ENCODE measurements around the gene KIAA2012.

Gene KIAA2012

DNA sequence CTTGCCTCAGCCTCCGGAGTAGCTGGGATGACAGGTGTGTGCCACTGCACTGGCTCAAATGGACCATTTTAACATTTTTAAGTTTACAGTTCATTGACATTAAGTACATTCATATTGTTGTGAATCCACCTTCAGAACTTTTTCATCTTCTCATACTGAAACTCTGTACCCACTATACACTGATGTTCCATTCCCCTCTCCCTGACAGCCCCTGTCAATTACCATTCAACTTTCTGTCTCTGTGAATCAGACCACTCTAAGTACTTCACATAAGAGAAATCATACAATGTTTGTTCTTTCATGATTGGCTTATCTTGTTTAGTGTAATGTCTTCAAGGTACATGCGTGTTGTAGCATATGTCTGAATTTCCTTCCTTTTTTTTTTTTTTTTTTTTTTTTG lies 1.9 kb upstream of the KIAA2012 start:
- no peak overlapping the region for H3K4me3 ChIP-seq (replicated peaks in 1 of 2; ENCODE audit: low read depth in 2 of 2, low read length in 2 of 2)
- TF ChIP-seq, protein P1, sequence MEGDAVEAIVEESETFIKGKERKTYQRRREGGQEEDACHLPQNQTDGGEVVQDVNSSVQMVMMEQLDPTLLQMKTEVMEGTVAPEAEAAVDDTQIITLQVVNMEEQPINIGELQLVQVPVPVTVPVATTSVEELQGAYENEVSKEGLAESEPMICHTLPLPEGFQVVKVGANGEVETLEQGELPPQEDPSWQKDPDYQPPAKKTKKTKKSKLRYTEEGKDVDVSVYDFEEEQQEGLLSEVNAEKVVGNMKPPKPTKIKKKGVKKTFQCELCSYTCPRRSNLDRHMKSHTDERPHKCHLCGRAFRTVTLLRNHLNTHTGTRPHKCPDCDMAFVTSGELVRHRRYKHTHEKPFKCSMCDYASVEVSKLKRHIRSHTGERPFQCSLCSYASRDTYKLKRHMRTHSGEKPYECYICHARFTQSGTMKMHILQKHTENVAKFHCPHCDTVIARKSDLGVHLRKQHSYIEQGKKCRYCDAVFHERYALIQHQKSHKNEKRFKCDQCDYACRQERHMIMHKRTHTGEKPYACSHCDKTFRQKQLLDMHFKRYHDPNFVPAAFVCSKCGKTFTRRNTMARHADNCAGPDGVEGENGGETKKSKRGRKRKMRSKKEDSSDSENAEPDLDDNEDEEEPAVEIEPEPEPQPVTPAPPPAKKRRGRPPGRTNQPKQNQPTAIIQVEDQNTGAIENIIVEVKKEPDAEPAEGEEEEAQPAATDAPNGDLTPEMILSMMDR (IDR thresholded peaks at IDR 0.05; ENCODE audit: low read depth, low read length) = no peak
- no peak for DNase-seq (ENCODE audit: low read depth in 2 of 2)

DNA sequence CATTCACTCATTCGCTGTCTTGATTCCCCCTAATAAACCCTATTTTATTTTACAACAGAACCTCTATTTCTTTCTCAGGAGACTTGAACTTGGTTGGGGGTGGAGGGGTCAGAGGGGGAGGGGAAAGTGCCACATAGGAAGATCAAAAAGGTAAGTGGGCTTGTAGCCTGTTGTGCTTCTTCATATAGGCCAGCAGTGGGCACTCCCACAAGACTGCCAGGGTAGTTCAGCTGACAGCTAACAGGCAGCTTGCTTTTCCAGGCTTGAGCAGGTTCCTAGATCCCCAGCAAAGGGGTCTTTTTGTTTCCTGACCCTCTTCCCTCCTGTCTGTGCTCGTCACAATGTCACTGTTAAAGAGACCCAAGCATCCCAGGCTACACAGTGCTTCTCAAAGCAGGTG lies 829 bp upstream of the KIAA2012 start:
- DNase-seq (ENCODE audit: low read depth in 2 of 2) = no peak
- no peak overlapping the region for H3K4me3 ChIP-seq (replicated peaks in 1 of 2; ENCODE audit: low read depth in 2 of 2, low read length in 2 of 2)
- TF ChIP-seq, protein P1 (IDR thresholded peaks at IDR 0.05; ENCODE audit: low read depth, low read length) = peak; percentile 28

DNA sequence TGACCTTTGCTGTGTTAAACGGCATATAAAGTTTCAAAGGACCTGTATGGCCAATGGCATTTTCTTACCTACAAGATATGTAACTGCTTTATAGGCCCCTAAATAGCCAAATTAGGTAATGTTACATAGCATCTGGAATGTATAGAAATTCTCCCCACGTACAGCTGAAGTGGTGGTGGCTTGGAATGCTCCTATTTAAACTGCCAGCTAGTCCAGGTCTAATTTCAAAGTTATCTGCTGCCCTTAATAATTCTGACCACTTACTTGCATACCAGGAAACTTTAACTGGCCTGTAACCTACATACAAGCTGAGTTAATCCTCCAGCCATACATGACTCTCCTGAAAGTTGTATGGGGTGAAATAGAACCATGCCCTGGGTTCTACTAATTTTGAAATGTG lies 1.3 kb downstream of the KIAA2012 start:
- no peak for DNase-seq (ENCODE audit: low read depth in 2 of 2)
- TF ChIP-seq, protein P1 (IDR thresholded peaks at IDR 0.05; ENCODE audit: low read depth, low read length) = no peak
- no peak overlapping the region for H3K4me3 ChIP-seq (replicated peaks in 1 of 2; ENCODE audit: low read depth in 2 of 2, low read length in 2 of 2)

DNA sequence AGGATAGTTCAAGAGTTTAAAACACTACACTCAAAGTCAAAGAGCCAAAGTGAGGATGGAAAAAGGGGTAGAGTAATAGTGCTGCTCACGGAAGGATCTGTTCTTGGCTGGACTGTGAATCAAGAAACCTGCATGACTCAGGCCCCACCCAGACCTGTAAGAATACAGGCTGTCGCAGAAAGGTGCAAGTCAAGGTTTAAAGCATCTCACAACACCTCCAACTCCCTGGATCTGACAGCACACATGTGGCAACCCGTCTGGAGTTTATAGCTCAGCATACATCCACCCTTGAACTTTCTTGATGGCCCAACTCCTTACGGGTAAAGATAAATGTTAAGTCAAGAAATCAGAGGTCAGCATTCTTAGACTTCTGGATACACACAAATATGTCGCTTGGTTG lies 6.3 kb downstream of the KIAA2012 start:
- H3K4me3 ChIP-seq (replicated peaks in 1 of 2; ENCODE audit: low read depth in 2 of 2, low read length in 2 of 2) = no peak overlapping the region
- DNase-seq (ENCODE audit: low read depth in 2 of 2) = no peak
- TF ChIP-seq, protein P1 (IDR thresholded peaks at IDR 0.05; ENCODE audit: low read depth, low read length) = no peak

DNA sequence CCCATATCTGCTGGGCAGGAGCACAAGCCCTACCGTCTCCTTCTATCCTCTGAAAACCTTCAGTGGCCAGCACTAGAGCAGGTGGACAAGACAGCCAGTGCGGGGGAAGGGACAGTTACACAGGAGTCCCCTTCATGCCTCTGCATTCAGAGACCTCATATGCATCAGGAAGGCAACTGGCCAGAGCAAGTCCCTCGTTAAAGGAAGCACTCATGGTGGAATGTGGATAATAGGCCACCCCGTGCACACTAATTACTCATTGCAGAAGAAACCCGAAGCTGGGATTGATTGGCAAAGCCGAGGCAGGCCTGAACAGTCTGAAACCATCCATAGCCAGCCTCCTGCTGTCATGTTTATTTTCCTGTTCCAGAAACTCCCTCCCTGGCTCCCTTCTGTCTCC lies 11.2 kb downstream of the KIAA2012 start:
- no peak for DNase-seq (ENCODE audit: low read depth in 2 of 2)
- TF ChIP-seq, protein P1 (IDR thresholded peaks at IDR 0.05; ENCODE audit: low read depth, low read length) = no peak
- H3K4me3 ChIP-seq (replicated peaks in 1 of 2; ENCODE audit: low read depth in 2 of 2, low read length in 2 of 2) = no peak overlapping the region

DNA sequence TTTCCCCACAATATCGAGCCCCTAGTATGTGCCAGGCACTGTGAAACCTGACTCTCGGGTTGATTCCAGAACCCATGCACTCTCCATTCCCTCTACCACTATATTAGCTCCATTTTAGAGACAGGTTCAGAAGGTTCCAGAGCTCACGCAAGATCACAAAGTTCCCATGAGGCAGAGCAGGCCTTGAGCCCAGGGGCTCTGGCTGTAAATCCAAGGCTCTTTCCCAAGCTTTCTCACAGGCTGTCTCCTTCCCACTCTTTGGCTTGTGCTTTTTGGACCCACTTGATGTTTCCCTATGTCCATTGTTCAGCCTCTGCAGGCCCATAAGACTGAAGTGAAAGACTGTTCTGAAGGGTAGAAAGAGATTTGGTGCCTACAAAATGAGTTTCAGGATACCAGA lies 15.7 kb downstream of the KIAA2012 start:
- no peak overlapping the region for H3K4me3 ChIP-seq (replicated peaks in 1 of 2; ENCODE audit: low read depth in 2 of 2, low read length in 2 of 2)
- no peak for DNase-seq (ENCODE audit: low read depth in 2 of 2)
- TF ChIP-seq, protein P1 (IDR thresholded peaks at IDR 0.05; ENCODE audit: low read depth, low read length) = no peak

DNA sequence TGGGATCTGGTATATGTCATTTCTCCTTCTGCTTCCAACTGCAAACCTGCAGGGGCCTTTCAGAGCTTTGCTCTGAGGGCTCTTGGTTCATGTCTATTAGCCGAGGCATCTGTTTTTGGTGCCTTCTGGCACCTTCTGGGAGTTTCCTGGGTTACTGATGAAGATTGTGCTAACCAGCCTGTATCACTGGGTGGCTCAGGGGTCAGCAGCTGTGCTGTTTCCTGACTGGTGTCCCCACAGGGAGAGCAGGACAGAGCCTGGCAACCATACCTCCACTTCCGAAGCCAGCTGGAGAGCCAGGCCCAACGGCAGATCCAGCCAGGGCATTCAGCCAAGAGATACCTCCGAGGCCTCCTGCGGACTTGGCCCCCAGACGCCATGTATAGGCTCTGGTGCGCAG lies 17.5 kb downstream of the KIAA2012 start:
- H3K4me3 ChIP-seq (replicated peaks in 1 of 2; ENCODE audit: low read depth in 2 of 2, low read length in 2 of 2) = no peak overlapping the region
- DNase-seq (ENCODE audit: low read depth in 2 of 2) = no peak
- TF ChIP-seq, protein P1 (IDR thresholded peaks at IDR 0.05; ENCODE audit: low read depth, low read length) = no peak

Measured in cardiac fibroblast (primary cell).